Neural crest cell (in vitro differentiated cells): Measurements from ENCODE around the gene CEACAM3. TPM values are rescaled to one million over a fixed set of nuclear protein-coding genes. Genes with fewer than 3 reads are reported as not detected.
A peak's percentile ranks its signal among the peaks of the same experiment; 100 is the strongest.

Experiments used
- DNase-seq: peaks from one replicate; pipeline ENCODE4 v3.0.0; 2021; ENCODE audit warnings: low read depth, mixed read lengths, low spot score
- H3K27ac Mint-ChIP-seq: one replicate; pipeline ENCODE4 v1.8.0; 2021; ENCODE audit warnings: mild to moderate bottlenecking, mixed read lengths; ENCODE audit not compliant: unreplicated experiment
- H3K27me3 Mint-ChIP-seq: 2 replicates; pipeline ENCODE4 v1.8.0; 2021; ENCODE audit warnings: low read depth, mild to moderate bottlenecking, mixed read lengths
- H3K36me3 Mint-ChIP-seq: 2 replicates; pipeline ENCODE4 v1.8.0; 2021; ENCODE audit warnings: low read depth, mild to moderate bottlenecking, mixed read lengths
- H3K4me1 Mint-ChIP-seq: 2 replicates; pipeline ENCODE4 v1.8.0; 2021; ENCODE audit warnings: mixed read lengths
- H3K4me3 Mint-ChIP-seq: one replicate; pipeline ENCODE4 v1.8.0; 2021; ENCODE audit warnings: mild to moderate bottlenecking, mixed read lengths
- H3K9me3 Mint-ChIP-seq: 2 replicates; pipeline ENCODE4 v1.8.0; 2021; ENCODE audit warnings: mixed read lengths
- CTCF ChIP-seq: fragments of 200-600 bp; sonication (generic); conservative IDR thresholded peaks from 2 replicates; pipeline ENCODE4 v1.5.0; 2021; ENCODE audit warnings: antibody characterized with exemption, mild to moderate bottlenecking
- total RNA-seq: library from RNA; stranded (reverse); gene quantifications from 2 replicates; pipeline ENCODE4 v1.2.1, GENCODE V29; 2021

The CEACAM3 gene
- total RNA-seq, 1 donor from 2014 or later, result not detected

GRCh38 chr19:41821003-41821735, 24.8 kb downstream of the CEACAM3 start:
- Mint-ChIP-seq H3K36me3 (no peaks in the 10 kb centered on the region), H3K27ac (no peak overlapping the region), H3K4me1 (no peaks in the 10 kb centered on the region), H3K9me3 (no peaks in the 10 kb centered on the region), H3K27me3 (peaks cover 63% of the 10 kb centered on the region), H3K4me3 (no peak overlapping the region)
- DNase-seq, result peak; percentile 14
- TF ChIP-seq CTCF, result peak; percentile 65

- peaks cover 79% of the 10 kb centered on the region for H3K27me3 Mint-ChIP-seq
- H3K9me3 Mint-ChIP-seq, result no peaks in the 10 kb centered on the region
- TF ChIP-seq CTCF, result no peak
- H3K4me1 Mint-ChIP-seq, result no peaks in the 10 kb centered on the region
- H3K36me3 Mint-ChIP-seq, result no peaks in the 10 kb centered on the region
- no peak for DNase-seq
- no peak overlapping the region for H3K4me3 Mint-ChIP-seq
- H3K27ac Mint-ChIP-seq, result peak overlapping the region; percentile 27
These were observed 41.8 kb downstream of the CEACAM3 start for GRCh38 chr19:41837981-41838708.

GRCh38 chr19:41839211-41839610, 42.8 kb downstream of the CEACAM3 start:
- H3K27me3 Mint-ChIP-seq, result peaks cover 87% of the 10 kb centered on the region
- no peak for TF ChIP-seq CTCF
- no peak overlapping the region for H3K4me3 Mint-ChIP-seq
- no peak for DNase-seq
- no peaks in the 10 kb centered on the region for H3K9me3 Mint-ChIP-seq
- H3K27ac Mint-ChIP-seq, result no peak overlapping the region
- no peaks in the 10 kb centered on the region for H3K36me3 Mint-ChIP-seq
- no peaks in the 10 kb centered on the region for H3K4me1 Mint-ChIP-seq

GRCh38 chr19:41843371-41843770, 47.0 kb downstream of the CEACAM3 start:
- TF ChIP-seq CTCF, result no peak
- Mint-ChIP-seq H3K4me3 (no peak overlapping the region), H3K27ac (no peak overlapping the region), H3K36me3 (no peaks in the 10 kb centered on the region), H3K4me1 (no peaks in the 10 kb centered on the region), H3K27me3 (peaks cover 82% of the 10 kb centered on the region), H3K9me3 (no peaks in the 10 kb centered on the region)
- DNase-seq, result no peak

GRCh38 chr19:41844601-41845000, 48.2 kb downstream of the CEACAM3 start, which contains the start of gene LYPD4:
LYPD4 (minus strand) TSS chr19:41844683; CDS start chr19:41839285, 5,398 bp downstream.
- Mint-ChIP-seq H3K36me3 (no peaks in the 10 kb centered on the region), H3K27me3 (peaks cover 83% of the 10 kb centered on the region), H3K4me1 (no peaks in the 10 kb centered on the region), H3K27ac (no peak within 1 kb of the TSS), H3K4me3 (no peak within 1 kb of the TSS), H3K9me3 (no peaks in the 10 kb centered on the region)
- no peak for TF ChIP-seq CTCF
- DNase-seq, result no peak
